IMR-90 (cell line): ENCODE measurements around the gene TBC1D16. TPM values are rescaled to one million over a fixed set of nuclear protein-coding genes. Genes with fewer than 3 reads are reported as not detected.

Experiments
- ATAC-seq: fragments of 200-7000 bp; cut with Tn5 transposase; 2 replicates; pipeline ENCODE4 v1.9.1; 2020; ENCODE audit warnings: low read depth, mild to moderate bottlenecking, moderate library complexity
- BruUV-seq: library from RNA; stranded (reverse); fragments of 400-500 nt; replicated peaks from 2 replicates; lab custom pipeline; 2021; lab: Mats Ljungman, UMichigan
- CTCF ChIA-PET: fragments of 300-600 bp; formaldehyde crosslinking; extraction: SDS; loops from one replicate; lab custom pipeline; 2021; ENCODE audit warnings: antibody characterized with exemption; lab: Yijun Ruan, JAX
- POLR2A ChIA-PET: fragments of 300-600 bp; sonication (Branson Sonifier 250); formaldehyde crosslinking; loops from one replicate; lab custom pipeline; 2022; ENCODE audit warnings: antibody characterized with exemption; ENCODE audit not compliant: unreplicated experiment; lab: Charles Lee
- DNase-seq: peaks from one replicate; pipeline ENCODE4 v3.0.0; 2013
- H2AFZ ChIP-seq: replicated peaks from 2 replicates; pipeline ENCODE3; 2013; ENCODE audit warnings: low read length, mild to moderate bottlenecking; ENCODE audit not compliant: poor library complexity
- H2AK5ac ChIP-seq: 2 replicates; pipeline ENCODE4 v1.6.1; 2013; ENCODE audit warnings: low read depth, low read length, inconsistent platforms
- H2AK9ac ChIP-seq: replicated peaks from 2 replicates; pipeline ENCODE3; 2013; ENCODE audit warnings: mild to moderate bottlenecking, low read depth, low read length, moderate library complexity; ENCODE audit not compliant: poor library complexity
- H2BK120ac ChIP-seq: 2 replicates; pipeline ENCODE4 v1.6.1; 2013; ENCODE audit warnings: low read depth, low read length, inconsistent platforms
- H2BK15ac ChIP-seq: 3 replicates; pipeline ENCODE4 v1.6.1; 2013; ENCODE audit warnings: low read depth, low read length, inconsistent platforms
- H2BK20ac ChIP-seq: 2 replicates; pipeline ENCODE4 v1.6.1; 2013; ENCODE audit warnings: low read depth, mild to moderate bottlenecking, inconsistent platforms, low read length, moderate library complexity
- H2BK5ac ChIP-seq: 2 replicates; pipeline ENCODE4 v1.6.1; 2013; ENCODE audit warnings: mild to moderate bottlenecking, low read depth, low read length, inconsistent platforms; ENCODE audit not compliant: poor library complexity, severe bottlenecking
- H3K14ac ChIP-seq: replicated peaks from 2 replicates; pipeline ENCODE4 v1.6.1; 2013; ENCODE audit warnings: low read depth, low read length, inconsistent platforms
- H3K18ac ChIP-seq: 2 replicates; pipeline ENCODE4 v1.6.1; 2013; ENCODE audit warnings: low read depth, low read length, control low read depth
- H3K23ac ChIP-seq: 2 replicates; pipeline ENCODE4 v1.6.1; 2013; ENCODE audit warnings: low read depth, low read length, inconsistent platforms
- H3K27ac ChIP-seq: 2 replicates; pipeline ENCODE4 v1.5.1; 2013; ENCODE audit warnings: mild to moderate bottlenecking, control low read depth, low read length; ENCODE audit not compliant: insufficient read depth
- H3K27me3 ChIP-seq: 2 replicates; pipeline ENCODE4 v1.6.1; 2013; ENCODE audit warnings: low read length; ENCODE audit not compliant: control insufficient read depth, insufficient read depth
- H3K36me3 ChIP-seq: 2 replicates; pipeline ENCODE4 v1.6.1; 2013; ENCODE audit warnings: low read length, mixed read lengths; ENCODE audit not compliant: control insufficient read depth, insufficient read depth
- H3K4ac ChIP-seq: 2 replicates; pipeline ENCODE4 v1.6.1; 2013; ENCODE audit warnings: low read depth, low read length, inconsistent platforms
- H3K4me1 ChIP-seq: 2 replicates; pipeline ENCODE4 v1.6.1; 2013; ENCODE audit warnings: low read length, mixed read lengths; ENCODE audit not compliant: control insufficient read depth, insufficient read depth
- H3K4me2 ChIP-seq: 2 replicates; pipeline ENCODE4 v1.6.1; 2013; ENCODE audit warnings: low read depth, mild to moderate bottlenecking, control low read depth, low read length, moderate library complexity
- H3K4me3 ChIP-seq: 2 replicates; pipeline ENCODE4 v1.5.1; 2013; ENCODE audit warnings: low read depth, mild to moderate bottlenecking, control low read depth, low read length, moderate library complexity; ENCODE audit not compliant: insufficient read depth
- H3K56ac ChIP-seq: 2 replicates; pipeline ENCODE4 v1.6.1; 2013; ENCODE audit warnings: low read length, inconsistent platforms; ENCODE audit not compliant: insufficient read depth; ENCODE audit errors: extremely low read depth
- H3K79me1 ChIP-seq, 2 experiments: 2 replicates each; pipeline ENCODE4 v1.6.1; 2013; ENCODE audit warnings: low read length in 2 of 2, inconsistent platforms in 1 of 2, low read depth in 1 of 2
- H3K9ac ChIP-seq: 2 replicates; pipeline ENCODE4 v1.6.1; 2013; ENCODE audit warnings: low read depth, low read length, control low read depth
- H3K9me1 ChIP-seq: 2 replicates; pipeline ENCODE4 v1.6.1; 2013; ENCODE audit warnings: low read length, inconsistent platforms; ENCODE audit not compliant: insufficient read depth
- H3K9me3 ChIP-seq: 2 replicates; pipeline ENCODE4 v1.6.1; 2013; ENCODE audit warnings: low read length; ENCODE audit not compliant: control insufficient read depth, insufficient read depth
- H4K20me1 ChIP-seq: 2 replicates; pipeline ENCODE4 v1.6.1; 2013; ENCODE audit warnings: low read length, inconsistent platforms; ENCODE audit not compliant: insufficient read depth
- H4K5ac ChIP-seq: 2 replicates; pipeline ENCODE4 v1.6.1; 2013; ENCODE audit warnings: mild to moderate bottlenecking, low read depth, low read length, control low read depth
- H4K8ac ChIP-seq, 2 experiments: 2 replicates each; pipeline ENCODE4 v1.6.1; 2013; ENCODE audit warnings: low read depth in 2 of 2, low read length in 2 of 2, control low read depth in 1 of 2, inconsistent platforms in 1 of 2
- H4K91ac ChIP-seq: 2 replicates; pipeline ENCODE4 v1.6.1; 2013; ENCODE audit warnings: low read depth, low read length, inconsistent platforms; ENCODE audit not compliant: insufficient read depth
- RCOR1 ChIP-seq: IDR thresholded peaks from 2 replicates; pipeline ENCODE4 v1.6.1; 2012; ENCODE audit warnings: mild to moderate bottlenecking, low read length, improper control_type of control experiment; ENCODE audit not compliant: insufficient replicate concordance
- WGBS, 2 experiments: methylation state at CpG; one replicate each; pipeline versions ENCODE4 v1.1.5 to v1.1.7; 2013; ENCODE audit warnings: missing lambda C conversion rate in 2 of 2; ENCODE audit not compliant: insufficient read length in 1 of 2; ENCODE audit errors: extremely low coverage in 2 of 2; 5-methylcytosine and 5-hydroxymethylcytosine counted together
- dilution Hi-C: fragments of 300-500 bp; cut with HindIII; formaldehyde crosslinking; loops from one replicate; pipeline ENCODE4 v1.14.3; 2018; ENCODE audit warnings: low sequenced_read_pairs; ENCODE audit not compliant: unreplicated experiment
- in situ Hi-C: fragments of 300-500 bp; cut with MboI; formaldehyde crosslinking; loops from 3 replicates; pipeline ENCODE4 v1.14.3; 2019; ENCODE audit warnings: low sequenced_read_pairs, inconsistent platforms, mixed read lengths
- intact Hi-C: fragments of 100-400 bp; cut with micrococcal nuclease; formaldehyde crosslinking; loops from 2 replicates; pipeline ENCODE4 v1.10.0; 2022
- polyA plus RNA-seq, 3 experiments: library from polyadenylated mRNA; depleted of rRNA; stranded (reverse); fragments of >200 nt; gene quantifications; 2 replicates each; pipeline ENCODE4 v1.2.3, GENCODE V29; 2012; ENCODE audit warnings: low replicate concordance in 1 of 3
- total RNA-seq: library from RNA; depleted of rRNA; stranded (reverse); fragments of >200 nt; gene quantifications from 2 replicates; pipeline ENCODE4 v1.2.3, GENCODE V29; 2012

Gene TBC1D16
- total and polyA plus RNA-seq, 2 of the 4 experiments (the other 2 are of a cell fraction), result 10.1 to 16.7 TPM

- CTCF ChIA-PET, result interaction anchor here (0.5 kb wide), 1 partner anchor 78 kb away, joined by 3 read pairs; no protein-coding TSS in a partner anchor
- dilution Hi-C loops, result no loop called here
- no peak overlapping the region for H3K23ac ChIP-seq
Measured at GRCh38 chr17:80045703-80046102, 10.0 kb upstream of the TBC1D16 start.

More at GRCh38 chr17:80045703-80046102, 10.0 kb upstream of the TBC1D16 start:
- H3K18ac ChIP-seq, result no peak overlapping the region
- ATAC-seq (no peak), DNase-seq (no peak)
- no peak overlapping the region for H3K9ac ChIP-seq
- 21 to 77% methylated on average over 1 to 2 of the region's 4 CpGs for WGBS, 2 experiments
- no peak overlapping the region for H2BK15ac ChIP-seq
- no peak for TF ChIP-seq RCOR1
- no peak overlapping the region for H3K27ac ChIP-seq
- no TSS peak for BruUV-seq
- no peaks in the 10 kb centered on the region for H3K4me1 ChIP-seq
- no peak overlapping the region for H3K14ac ChIP-seq
- H3K79me1 ChIP-seq, result no peaks in the 10 kb centered on the region
- no peak overlapping the region for H3K4me2 ChIP-seq
- H2AK9ac ChIP-seq, result no peak overlapping the region
- H3K36me3 ChIP-seq, result peaks cover 13% of the 10 kb centered on the region
- no peak overlapping the region for H4K5ac ChIP-seq
- no peak overlapping the region for H4K8ac ChIP-seq
- H3K9me3 ChIP-seq, result 0 out of 2 replicates have a peak, but pooled peaks cover 1% of the 10 kb centered on the region
- H2AFZ ChIP-seq, result no peak overlapping the region
- no peak overlapping the region for H2BK5ac ChIP-seq
- H3K9me1 ChIP-seq, result no peaks in the 10 kb centered on the region
- H3K4me3 ChIP-seq, result no peak overlapping the region
- POLR2A ChIA-PET, result no interaction called here
- H2AK5ac ChIP-seq, result no peak overlapping the region
- in situ Hi-C loops, result no loop called here
- no peaks in the 10 kb centered on the region for H3K27me3 ChIP-seq
- intact Hi-C loops, result no loop called here
- no peak overlapping the region for H2BK120ac ChIP-seq
- H2BK20ac ChIP-seq, result no peak overlapping the region
- H3K56ac ChIP-seq, result no peak overlapping the region
- H4K20me1 ChIP-seq, result no peaks in the 10 kb centered on the region
- no peak overlapping the region for H3K4ac ChIP-seq
- no peak overlapping the region for H4K91ac ChIP-seq
